WTC11 (cell line): ENCODE measurements around the gene MCRIP2. TPM values are rescaled to one million over a fixed set of nuclear protein-coding genes. Genes with fewer than 3 reads are reported as not detected.

Experiments
- ATAC-seq: fragments of 200-7000 bp; cut with Tn5 transposase; 2 replicates; pipeline ENCODE4 v1.10.0; 2021; ENCODE audit warnings: mild to moderate bottlenecking, moderate library complexity
- CTCF ChIA-PET: fragments of 300-600 bp; sonication (Branson Sonifier 250); formaldehyde crosslinking; loops from one replicate; lab custom pipeline; 2021; ENCODE audit warnings: antibody characterized with exemption; lab: Charles Lee
- POLR2A ChIA-PET: fragments of 350-600 bp; sonication (Branson Sonifier 250); formaldehyde crosslinking; loops from one replicate; lab custom pipeline; 2021; ENCODE audit warnings: antibody characterized with exemption; lab: Charles Lee
- DNase-seq: peaks from one replicate; pipeline ENCODE4 v3.0.0; 2021; ENCODE audit warnings: low spot score
- H3K27ac Mint-ChIP-seq: 2 replicates; pipeline ENCODE4 v1.8.0; 2021; ENCODE audit warnings: mixed read lengths
- H3K27me3 Mint-ChIP-seq: 2 replicates; pipeline ENCODE4 v1.8.0; 2021; ENCODE audit warnings: low read depth, mild to moderate bottlenecking, moderate library complexity, mixed read lengths
- H3K36me3 Mint-ChIP-seq: 2 replicates; pipeline ENCODE4 v1.8.0; 2021; ENCODE audit warnings: mixed read lengths
- H3K4me1 Mint-ChIP-seq: 2 replicates; pipeline ENCODE4 v1.8.0; 2022; ENCODE audit warnings: mixed read lengths
- H3K4me3 Mint-ChIP-seq: 2 replicates; pipeline ENCODE4 v1.8.0; 2021; ENCODE audit warnings: mild to moderate bottlenecking, moderate library complexity, mixed read lengths
- H3K9me3 Mint-ChIP-seq: 2 replicates; pipeline ENCODE4 v1.8.0; 2021; ENCODE audit warnings: mixed read lengths
- ATF3 ChIP-seq: sonication (generic); formaldehyde crosslinking; conservative IDR thresholded peaks from 2 replicates; pipeline ENCODE4 v1.8.1; 2022; ENCODE audit warnings: mild to moderate bottlenecking, missing genetic modification reagents
- E2F1 ChIP-seq: sonication (generic); formaldehyde crosslinking; IDR thresholded peaks from 2 replicates; pipeline ENCODE4 v1.8.0; 2022; ENCODE audit warnings: mild to moderate bottlenecking, missing genetic modification reagents
- ELF4 ChIP-seq: sonication (generic); formaldehyde crosslinking; IDR thresholded peaks from 2 replicates; pipeline ENCODE4 v1.8.1; 2022; ENCODE audit warnings: low read depth, mild to moderate bottlenecking, moderate library complexity, missing genetic modification reagents
- ESRRA ChIP-seq: sonication (generic); formaldehyde crosslinking; IDR thresholded peaks from 2 replicates; pipeline ENCODE4 v1.8.1; 2022; ENCODE audit warnings: mild to moderate bottlenecking, missing genetic modification reagents, borderline replicate concordance
- IRF2 ChIP-seq: sonication (generic); formaldehyde crosslinking; IDR thresholded peaks from 2 replicates; pipeline ENCODE4 v1.8.0; 2022; ENCODE audit warnings: low read depth, missing genetic modification reagents, borderline replicate concordance
- JAZF1 ChIP-seq: fragments of 250-450 bp; sonication (Bioruptor Pico); IDR thresholded peaks from 2 replicates; pipeline ENCODE4 v1.9.0; 2021; ENCODE audit warnings: moderate library complexity, mild to moderate bottlenecking, inconsistent platforms
- MAX ChIP-seq: sonication (generic); formaldehyde crosslinking; IDR thresholded peaks from 2 replicates; pipeline ENCODE4 v1.8.0; 2022; ENCODE audit warnings: mild to moderate bottlenecking, missing genetic modification reagents
- NFATC4 ChIP-seq: fragments of 250-450 bp; sonication (Bioruptor Pico); IDR thresholded peaks from 2 replicates; pipeline ENCODE4 v1.9.0; 2021; ENCODE audit warnings: mild to moderate bottlenecking
- RORB ChIP-seq: fragments of 250-450 bp; sonication (Bioruptor Pico); IDR thresholded peaks from 2 replicates; pipeline ENCODE4 v1.9.0; 2021; ENCODE audit warnings: mild to moderate bottlenecking
- TEAD1 ChIP-seq: sonication (generic); formaldehyde crosslinking; IDR thresholded peaks from 2 replicates; pipeline ENCODE4 v1.8.0; 2022; ENCODE audit warnings: mild to moderate bottlenecking, missing genetic modification reagents
- ZNF138 ChIP-seq: sonication (generic); formaldehyde crosslinking; conservative IDR thresholded peaks from 2 replicates; pipeline ENCODE4 v1.8.1; 2022; ENCODE audit warnings: mild to moderate bottlenecking, moderate library complexity, missing genetic modification reagents
- ZNF416 ChIP-seq: fragments of 250-450 bp; sonication (Bioruptor Pico); IDR thresholded peaks from 2 replicates; pipeline ENCODE4 v1.9.0; 2021; ENCODE audit warnings: mild to moderate bottlenecking, inconsistent platforms
- ZNF512 ChIP-seq: sonication (generic); formaldehyde crosslinking; IDR thresholded peaks from 2 replicates; pipeline ENCODE4 v1.8.1; 2022; ENCODE audit warnings: missing genetic modification reagents, borderline replicate concordance
- ZSCAN18 ChIP-seq: fragments of 250-450 bp; sonication (Bioruptor Pico); IDR thresholded peaks from 2 replicates; pipeline ENCODE4 v2.1.2; 2022; ENCODE audit warnings: mild to moderate bottlenecking, moderate library complexity
- total RNA-seq: library from RNA; stranded (reverse); gene quantifications from 3 replicates; pipeline ENCODE4 v1.2.3, GENCODE V29; 2021
- TF ChIP-seq, protein P1 (sequence below): sonication (generic); formaldehyde crosslinking; IDR thresholded peaks from 2 replicates; pipeline ENCODE4 v1.8.0; 2022; ENCODE audit warnings: missing genetic modification reagents
- TF ChIP-seq, protein P2 (sequence below): sonication (generic); formaldehyde crosslinking; IDR thresholded peaks from 2 replicates; pipeline ENCODE4 v1.8.1; 2022; ENCODE audit warnings: low read depth, missing genetic modification reagents, borderline replicate concordance
- TF ChIP-seq, protein P3 (sequence below): sonication (generic); formaldehyde crosslinking; IDR thresholded peaks from 2 replicates; pipeline ENCODE4 v1.8.0; 2023; ENCODE audit warnings: mild to moderate bottlenecking, missing genetic modification reagents

Gene MCRIP2
- total RNA-seq, 1 experiment from 2014 or later, result 63.3 TPM

DNA sequence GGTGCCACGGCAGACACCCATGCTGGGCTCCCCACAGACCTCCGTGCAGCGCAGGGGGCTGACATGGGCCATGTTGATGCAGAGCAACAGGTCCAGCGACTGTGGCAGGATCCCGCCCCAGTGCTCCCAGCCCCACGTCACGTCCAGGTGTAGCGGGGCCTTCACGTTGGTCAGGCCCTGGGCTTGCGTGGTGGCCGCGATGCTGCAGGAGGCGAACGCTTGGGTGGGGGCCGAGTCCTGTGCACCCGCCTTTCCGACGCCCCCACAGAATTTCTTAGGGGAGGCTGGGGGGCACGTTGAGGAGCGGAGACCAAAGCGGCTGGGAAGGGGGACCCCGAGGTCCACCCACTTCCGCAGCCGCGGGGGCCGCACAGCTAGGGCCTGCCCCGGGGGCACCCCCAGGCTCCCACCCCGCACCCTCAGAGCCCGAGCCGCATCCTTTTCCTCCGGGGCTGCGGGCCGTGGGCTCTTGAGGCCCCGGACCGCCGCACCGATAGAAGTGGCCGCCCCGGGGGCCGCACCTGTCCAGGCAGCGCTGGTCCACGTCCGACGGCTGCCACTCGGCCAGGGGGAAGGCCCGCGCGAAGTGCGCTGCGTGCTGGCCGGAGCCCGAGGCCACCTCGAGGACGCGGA, 5.9 kb upstream of the MCRIP2 start (continued):
- 0 out of 2 replicates have a peak, but pooled peaks have one; percentile 74 for TF ChIP-seq E2F1 (CRISPR knock-in tag)
- no peak for TF ChIP-seq NFATC4 (CRISPR knock-in tag)
- TF ChIP-seq, protein P1, sequence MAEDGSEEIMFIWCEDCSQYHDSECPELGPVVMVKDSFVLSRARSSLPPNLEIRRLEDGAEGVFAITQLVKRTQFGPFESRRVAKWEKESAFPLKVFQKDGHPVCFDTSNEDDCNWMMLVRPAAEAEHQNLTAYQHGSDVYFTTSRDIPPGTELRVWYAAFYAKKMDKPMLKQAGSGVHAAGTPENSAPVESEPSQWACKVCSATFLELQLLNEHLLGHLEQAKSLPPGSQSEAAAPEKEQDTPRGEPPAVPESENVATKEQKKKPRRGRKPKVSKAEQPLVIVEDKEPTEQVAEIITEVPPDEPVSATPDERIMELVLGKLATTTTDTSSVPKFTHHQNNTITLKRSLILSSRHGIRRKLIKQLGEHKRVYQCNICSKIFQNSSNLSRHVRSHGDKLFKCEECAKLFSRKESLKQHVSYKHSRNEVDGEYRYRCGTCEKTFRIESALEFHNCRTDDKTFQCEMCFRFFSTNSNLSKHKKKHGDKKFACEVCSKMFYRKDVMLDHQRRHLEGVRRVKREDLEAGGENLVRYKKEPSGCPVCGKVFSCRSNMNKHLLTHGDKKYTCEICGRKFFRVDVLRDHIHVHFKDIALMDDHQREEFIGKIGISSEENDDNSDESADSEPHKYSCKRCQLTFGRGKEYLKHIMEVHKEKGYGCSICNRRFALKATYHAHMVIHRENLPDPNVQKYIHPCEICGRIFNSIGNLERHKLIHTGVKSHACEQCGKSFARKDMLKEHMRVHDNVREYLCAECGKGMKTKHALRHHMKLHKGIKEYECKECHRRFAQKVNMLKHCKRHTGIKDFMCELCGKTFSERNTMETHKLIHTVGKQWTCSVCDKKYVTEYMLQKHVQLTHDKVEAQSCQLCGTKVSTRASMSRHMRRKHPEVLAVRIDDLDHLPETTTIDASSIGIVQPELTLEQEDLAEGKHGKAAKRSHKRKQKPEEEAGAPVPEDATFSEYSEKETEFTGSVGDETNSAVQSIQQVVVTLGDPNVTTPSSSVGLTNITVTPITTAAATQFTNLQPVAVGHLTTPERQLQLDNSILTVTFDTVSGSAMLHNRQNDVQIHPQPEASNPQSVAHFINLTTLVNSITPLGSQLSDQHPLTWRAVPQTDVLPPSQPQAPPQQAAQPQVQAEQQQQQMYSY, result 0 out of 2 replicates have a peak, but pooled peaks have one; percentile 13
- peak; percentile 37; the same call in 1 of the 2 replicates for TF ChIP-seq ELF4 (CRISPR knock-in tag)
- TF ChIP-seq, protein P2, sequence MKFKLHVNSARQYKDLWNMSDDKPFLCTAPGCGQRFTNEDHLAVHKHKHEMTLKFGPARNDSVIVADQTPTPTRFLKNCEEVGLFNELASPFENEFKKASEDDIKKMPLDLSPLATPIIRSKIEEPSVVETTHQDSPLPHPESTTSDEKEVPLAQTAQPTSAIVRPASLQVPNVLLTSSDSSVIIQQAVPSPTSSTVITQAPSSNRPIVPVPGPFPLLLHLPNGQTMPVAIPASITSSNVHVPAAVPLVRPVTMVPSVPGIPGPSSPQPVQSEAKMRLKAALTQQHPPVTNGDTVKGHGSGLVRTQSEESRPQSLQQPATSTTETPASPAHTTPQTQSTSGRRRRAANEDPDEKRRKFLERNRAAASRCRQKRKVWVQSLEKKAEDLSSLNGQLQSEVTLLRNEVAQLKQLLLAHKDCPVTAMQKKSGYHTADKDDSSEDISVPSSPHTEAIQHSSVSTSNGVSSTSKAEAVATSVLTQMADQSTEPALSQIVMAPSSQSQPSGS (CRISPR knock-in tag), result 0 out of 2 replicates have a peak, but pooled peaks have one; percentile 35
- TF ChIP-seq ESRRA (CRISPR knock-in tag), result 0 out of 2 replicates have a peak, but pooled peaks have one; percentile 27

GRCh38 chr16:636206-637080, 5.2 kb upstream of the MCRIP2 start, which contains the start of gene METTL26:
Gene METTL26 (minus strand): TSS chr16:636305. CDS start chr16:636290, 15 bp downstream.
- no peaks in the 10 kb centered on the region for H3K9me3 Mint-ChIP-seq
- ChIA-PET CTCF (interaction anchor here (0.5 to 4.0 kb wide), 12 partner anchors 11 to 421 kb away, joined by 3 to 37 read pairs (median 6); partner anchors contain the start of genes CAPN15, RHBDL1 and WDR90), POLR2A (interaction anchor here (0.5 to 1.5 kb wide), 4 partner anchors 12 to 345 kb away, joined by 3 to 7 read pairs (median 3); partner anchors contain the start of genes SOX8 and WDR90)
- DNase-seq, result peak; percentile 94
- ATAC-seq, result peak; percentile 73
- no peaks in the 10 kb centered on the region for H3K36me3 Mint-ChIP-seq
- peaks cover 19% of the 10 kb centered on the region for H3K4me1 Mint-ChIP-seq
- H3K27me3 Mint-ChIP-seq, result peaks cover 4% of the 10 kb centered on the region; the same call in 1 of the 2 replicates
- peak within 1 kb of the TSS; percentile 97 for H3K4me3 Mint-ChIP-seq
- peak within 1 kb of the TSS; percentile 99 for H3K27ac Mint-ChIP-seq
- TF ChIP-seq IRF2 (CRISPR knock-in tag), result no peak
- TF ChIP-seq JAZF1 (CRISPR knock-in tag), result no peak
- no peak for TF ChIP-seq ZSCAN18 (CRISPR knock-in tag)
- TF ChIP-seq ZNF138 (CRISPR knock-in tag), result no peak
- TF ChIP-seq ZNF416 (CRISPR knock-in tag), result no peak
- TF ChIP-seq TEAD1, result peak; percentile 68; the same call in 1 of the 2 replicates
- TF ChIP-seq ELF4 (CRISPR knock-in tag), result no peak
- TF ChIP-seq RORB (CRISPR knock-in tag), result no peak
- TF ChIP-seq, protein P2 (CRISPR knock-in tag), result no peak
- peak; percentile 74; the same call in 1 of the 2 replicates for TF ChIP-seq MAX (CRISPR knock-in tag)
- no peak for TF ChIP-seq ZNF512 (CRISPR knock-in tag)
- no peak for TF ChIP-seq ATF3 (CRISPR knock-in tag)
- TF ChIP-seq, protein P3, sequence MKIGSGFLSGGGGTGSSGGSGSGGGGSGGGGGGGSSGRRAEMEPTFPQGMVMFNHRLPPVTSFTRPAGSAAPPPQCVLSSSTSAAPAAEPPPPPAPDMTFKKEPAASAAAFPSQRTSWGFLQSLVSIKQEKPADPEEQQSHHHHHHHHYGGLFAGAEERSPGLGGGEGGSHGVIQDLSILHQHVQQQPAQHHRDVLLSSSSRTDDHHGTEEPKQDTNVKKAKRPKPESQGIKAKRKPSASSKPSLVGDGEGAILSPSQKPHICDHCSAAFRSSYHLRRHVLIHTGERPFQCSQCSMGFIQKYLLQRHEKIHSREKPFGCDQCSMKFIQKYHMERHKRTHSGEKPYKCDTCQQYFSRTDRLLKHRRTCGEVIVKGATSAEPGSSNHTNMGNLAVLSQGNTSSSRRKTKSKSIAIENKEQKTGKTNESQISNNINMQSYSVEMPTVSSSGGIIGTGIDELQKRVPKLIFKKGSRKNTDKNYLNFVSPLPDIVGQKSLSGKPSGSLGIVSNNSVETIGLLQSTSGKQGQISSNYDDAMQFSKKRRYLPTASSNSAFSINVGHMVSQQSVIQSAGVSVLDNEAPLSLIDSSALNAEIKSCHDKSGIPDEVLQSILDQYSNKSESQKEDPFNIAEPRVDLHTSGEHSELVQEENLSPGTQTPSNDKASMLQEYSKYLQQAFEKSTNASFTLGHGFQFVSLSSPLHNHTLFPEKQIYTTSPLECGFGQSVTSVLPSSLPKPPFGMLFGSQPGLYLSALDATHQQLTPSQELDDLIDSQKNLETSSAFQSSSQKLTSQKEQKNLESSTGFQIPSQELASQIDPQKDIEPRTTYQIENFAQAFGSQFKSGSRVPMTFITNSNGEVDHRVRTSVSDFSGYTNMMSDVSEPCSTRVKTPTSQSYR (CRISPR knock-in tag), result no peak
